ENCODE measurements around the gene CSNK1A1. TPM values are rescaled to one million over a fixed set of nuclear protein-coding genes. Genes with fewer than 3 reads are reported as not detected.

CSNK1A1 gene
- total RNA-seq, 2 experiments from 2014 or later, result 176 to 187 TPM

GRCh38 chr5:149471406-149472183 is 79.6 kb downstream of the CSNK1A1 start:
- POLR2A ChIA-PET, result no interaction called here

GRCh38 chr5:149470942-149471341 is 80.3 kb downstream of the CSNK1A1 start:
- Histone ChIP-seq H3K36me3 (ENCODE audit: insufficient read depth, low read length) (no peaks in the 10 kb centered on the region), H3K4me3 (ENCODE audit: low read depth, low read length, poor library complexity, severe bottlenecking) (no peak overlapping the region), H3K9me3 (ENCODE audit: low read length) (no peaks in the 10 kb centered on the region), H3K27ac (ENCODE audit: low read depth, low read length, poor library complexity, severe bottlenecking) (no peak overlapping the region), H3K4me1 (ENCODE audit: insufficient read depth, low read length, poor library complexity, severe bottlenecking) (no peaks in the 10 kb centered on the region), H2AFZ (ENCODE audit: low read length) (no peak overlapping the region), H3K79me2 (ENCODE audit: insufficient read depth, low read depth, low read length) (no peaks in the 10 kb centered on the region), H3K9me2 (ENCODE audit: insufficient read depth, low read length) (no peaks in the 10 kb centered on the region), H3K4me2 (ENCODE audit: low read length) (no peak overlapping the region), H4K20me1 (ENCODE audit: insufficient read depth, low read length) (no peaks in the 10 kb centered on the region)
- DNase-seq (ENCODE audit: low spot score), result no peak
- ChIA-PET CTCF (ENCODE audit: unreplicated experiment) (no interaction called here), POLR2A (no interaction called here)
- intact Hi-C loops (cut with micrococcal nuclease; ENCODE audit: unreplicated experiment), result no loop called here
- BruUV-seq (replicated peaks), result no TSS peak
- TF ChIP-seq, protein P1, sequence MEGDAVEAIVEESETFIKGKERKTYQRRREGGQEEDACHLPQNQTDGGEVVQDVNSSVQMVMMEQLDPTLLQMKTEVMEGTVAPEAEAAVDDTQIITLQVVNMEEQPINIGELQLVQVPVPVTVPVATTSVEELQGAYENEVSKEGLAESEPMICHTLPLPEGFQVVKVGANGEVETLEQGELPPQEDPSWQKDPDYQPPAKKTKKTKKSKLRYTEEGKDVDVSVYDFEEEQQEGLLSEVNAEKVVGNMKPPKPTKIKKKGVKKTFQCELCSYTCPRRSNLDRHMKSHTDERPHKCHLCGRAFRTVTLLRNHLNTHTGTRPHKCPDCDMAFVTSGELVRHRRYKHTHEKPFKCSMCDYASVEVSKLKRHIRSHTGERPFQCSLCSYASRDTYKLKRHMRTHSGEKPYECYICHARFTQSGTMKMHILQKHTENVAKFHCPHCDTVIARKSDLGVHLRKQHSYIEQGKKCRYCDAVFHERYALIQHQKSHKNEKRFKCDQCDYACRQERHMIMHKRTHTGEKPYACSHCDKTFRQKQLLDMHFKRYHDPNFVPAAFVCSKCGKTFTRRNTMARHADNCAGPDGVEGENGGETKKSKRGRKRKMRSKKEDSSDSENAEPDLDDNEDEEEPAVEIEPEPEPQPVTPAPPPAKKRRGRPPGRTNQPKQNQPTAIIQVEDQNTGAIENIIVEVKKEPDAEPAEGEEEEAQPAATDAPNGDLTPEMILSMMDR (conservative IDR thresholded peaks at IDR 0.05; ENCODE audit: low read length), result no peak
- TF ChIP-seq EZH2phosphoT487 (IDR thresholded peaks at IDR 0.05; ENCODE audit: borderline replicate concordance, low read depth, low read length), result no peak

More at GRCh38 chr5:149471406-149472183, 79.6 kb downstream of the CSNK1A1 start:
- H3K4me3 ChIP-seq (ENCODE audit: low read depth, low read length, poor library complexity, severe bottlenecking), result no peak overlapping the region
- H3K4me2 ChIP-seq (ENCODE audit: low read length), result no peak overlapping the region
- DNase-seq (ENCODE audit: low spot score), result no peak
- intact Hi-C loops (cut with micrococcal nuclease; ENCODE audit: unreplicated experiment), result no loop called here
- no TSS peak for BruUV-seq (replicated peaks)
- H3K27ac ChIP-seq (ENCODE audit: low read depth, low read length, poor library complexity, severe bottlenecking), result no peak overlapping the region
- H3K36me3 ChIP-seq (ENCODE audit: insufficient read depth, low read length), result no peaks in the 10 kb centered on the region
- H2AFZ ChIP-seq (ENCODE audit: low read length), result no peak overlapping the region
- H4K20me1 ChIP-seq (ENCODE audit: insufficient read depth, low read length), result no peaks in the 10 kb centered on the region
- no peaks in the 10 kb centered on the region for H3K9me2 ChIP-seq (ENCODE audit: insufficient read depth, low read length)
- CTCF ChIA-PET (ENCODE audit: unreplicated experiment), result no interaction called here
- no peak for TF ChIP-seq EZH2phosphoT487 (IDR thresholded peaks at IDR 0.05; ENCODE audit: borderline replicate concordance, low read depth, low read length)
- TF ChIP-seq, protein P1 (conservative IDR thresholded peaks at IDR 0.05; ENCODE audit: low read length), result no peak
- no peaks in the 10 kb centered on the region for H3K79me2 ChIP-seq (ENCODE audit: insufficient read depth, low read depth, low read length)
- no peaks in the 10 kb centered on the region for H3K9me3 ChIP-seq (ENCODE audit: low read length)
- H3K4me1 ChIP-seq (ENCODE audit: insufficient read depth, low read length, poor library complexity, severe bottlenecking), result no peaks in the 10 kb centered on the region

DNA sequence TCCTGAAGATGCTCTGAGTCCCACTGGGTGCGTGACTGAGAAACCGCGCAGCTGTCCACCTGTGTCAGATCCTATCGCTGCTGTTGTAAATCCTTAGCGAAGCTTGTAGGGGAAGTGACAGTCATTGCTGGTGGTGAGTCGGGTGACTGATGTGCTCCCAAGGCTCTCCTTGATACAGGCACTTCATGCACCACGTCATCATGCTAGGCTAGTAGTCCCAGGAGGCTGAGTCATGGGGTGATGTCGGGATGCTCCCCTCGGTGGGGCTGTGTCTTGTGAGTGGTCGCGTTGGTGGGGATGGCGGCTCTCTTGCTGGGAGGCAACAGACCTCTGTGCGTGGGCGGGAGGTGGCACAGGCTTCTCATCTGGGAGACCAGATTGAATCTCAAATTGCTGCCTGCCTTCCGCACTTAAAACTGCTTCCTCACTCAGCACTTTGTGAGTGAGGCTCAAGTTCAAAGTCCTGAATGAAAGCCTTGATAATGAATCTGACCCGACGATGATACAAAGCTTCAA is 84.7 kb downstream of the CSNK1A1 start:
- no peaks in the 10 kb centered on the region for H3K9me2 ChIP-seq (ENCODE audit: insufficient read depth, low read length)
- POLR2A ChIA-PET, result interaction anchor here (0.6 to 1.2 kb wide), 3 partner anchors 10 to 64 kb away, joined by 3 read pairs; no protein-coding TSS in a partner anchor
- H3K79me2 ChIP-seq (ENCODE audit: insufficient read depth, low read depth, low read length), result no peaks in the 10 kb centered on the region
- BruUV-seq (replicated peaks), result no TSS peak
- TF ChIP-seq, protein P1 (conservative IDR thresholded peaks at IDR 0.05; ENCODE audit: low read length), result no peak
- no peak for TF ChIP-seq EZH2phosphoT487 (IDR thresholded peaks at IDR 0.05; ENCODE audit: borderline replicate concordance, low read depth, low read length)
- CTCF ChIA-PET (ENCODE audit: unreplicated experiment), result no interaction called here
- no peaks in the 10 kb centered on the region for H4K20me1 ChIP-seq (ENCODE audit: insufficient read depth, low read length)
- peaks cover 16% of the 10 kb centered on the region for H3K4me1 ChIP-seq (ENCODE audit: insufficient read depth, low read length, poor library complexity, severe bottlenecking)
- intact Hi-C loops (cut with micrococcal nuclease; ENCODE audit: unreplicated experiment), result no loop called here
- no peaks in the 10 kb centered on the region for H3K36me3 ChIP-seq (ENCODE audit: insufficient read depth, low read length)
- no peak overlapping the region for H3K27ac ChIP-seq (ENCODE audit: low read depth, low read length, poor library complexity, severe bottlenecking)
- no peak overlapping the region for H2AFZ ChIP-seq (ENCODE audit: low read length)
- no peak overlapping the region for H3K4me2 ChIP-seq (ENCODE audit: low read length)
- no peak overlapping the region for H3K4me3 ChIP-seq (ENCODE audit: low read depth, low read length, poor library complexity, severe bottlenecking)
- H3K9me3 ChIP-seq (ENCODE audit: low read length), result no peaks in the 10 kb centered on the region
- no peak for DNase-seq (ENCODE audit: low spot score)
